GM12878 (cell line): ENCODE data around the gene TNF. TPM values are rescaled to one million over a fixed set of nuclear protein-coding genes. Genes with fewer than 3 reads are reported as not detected.

ENCODE experiments used
- ATF7 ChIP-seq: fragments of 450-650 bp; IDR thresholded peaks from 2 replicates; pipeline ENCODE4 v1.6.1; 2016; ENCODE audit warnings: low read depth, mild to moderate bottlenecking
- BCL11A ChIP-seq: IDR thresholded peaks from 2 replicates; pipeline ENCODE4 v1.6.1; 2011; ENCODE audit warnings: low read depth, low read length
- BMI1 ChIP-seq: fragments of 450-650 bp; IDR thresholded peaks from 2 replicates; pipeline ENCODE4 v1.6.1; 2016; ENCODE audit warnings: mild to moderate bottlenecking, moderate library complexity, borderline replicate concordance
- CBX5 ChIP-seq: sonication (generic); IDR thresholded peaks from 2 replicates; pipeline ENCODE4 v1.6.1; 2016; ENCODE audit warnings: low read depth, moderate library complexity, mild to moderate bottlenecking, inconsistent platforms
- CREB1 ChIP-seq: IDR thresholded peaks from 2 replicates; pipeline ENCODE4 v1.6.1; 2012; ENCODE audit warnings: low read depth, mild to moderate bottlenecking, inconsistent platforms
- EED ChIP-seq: sonication (generic); IDR thresholded peaks from 2 replicates; pipeline ENCODE4 v1.6.1; 2016; ENCODE audit warnings: antibody characterized with exemption, low read depth
- MYC ChIP-seq: IDR thresholded peaks from 2 replicates; pipeline ENCODE4 v1.6.1; 2011; ENCODE audit warnings: mild to moderate bottlenecking, low read length, moderate library complexity, inconsistent platforms; ENCODE audit not compliant: insufficient read depth, insufficient replicate concordance, insufficient read length, severe bottlenecking
- NR2C1 ChIP-seq: fragments of 450-650 bp; IDR thresholded peaks from 2 replicates; pipeline ENCODE4 v1.6.1; 2017; ENCODE audit warnings: antibody characterized with exemption, mild to moderate bottlenecking, moderate library complexity
- POU2F2 ChIP-seq: IDR thresholded peaks from 3 replicates; pipeline ENCODE4 v1.6.1; 2011; ENCODE audit warnings: low read depth, mild to moderate bottlenecking, low read length, borderline replicate concordance
- RAD51 ChIP-seq: fragments of 450-650 bp; IDR thresholded peaks from 2 replicates; pipeline ENCODE4 v1.6.1; 2016; ENCODE audit warnings: moderate library complexity, mild to moderate bottlenecking, inconsistent platforms
- RB1 ChIP-seq: fragments of 450-650 bp; formaldehyde crosslinking; IDR thresholded peaks from 2 replicates; pipeline ENCODE4 v1.6.1; 2017; ENCODE audit warnings: mild to moderate bottlenecking, borderline replicate concordance
- SMARCA5 ChIP-seq: fragments of 450-650 bp; IDR thresholded peaks from 2 replicates; pipeline ENCODE4 v1.6.1; 2017; ENCODE audit warnings: mild to moderate bottlenecking
- TAF1 ChIP-seq: IDR thresholded peaks from 2 replicates; pipeline ENCODE4 v1.6.1; 2011; ENCODE audit warnings: mild to moderate bottlenecking, low read depth, low read length, borderline replicate concordance
- TARDBP ChIP-seq: IDR thresholded peaks from 2 replicates; pipeline ENCODE4 v1.6.1; 2016; ENCODE audit warnings: borderline replicate concordance
- ZBED1 ChIP-seq: IDR thresholded peaks from 2 replicates; pipeline ENCODE4 v1.6.1; 2016; ENCODE audit warnings: borderline replicate concordance
- ZNF207 ChIP-seq: fragments of 450-650 bp; IDR thresholded peaks from 2 replicates; pipeline ENCODE4 v1.6.1; 2014; ENCODE audit warnings: antibody characterized with exemption, mild to moderate bottlenecking, borderline replicate concordance
- polyA plus RNA-seq, 11 experiments: library from polyadenylated mRNA; depleted of rRNA in 4 of 11; unstranded in 6 of 11; stranded (reverse) in 5 of 11; fragments of >200 nt; fragmentation: Nextera tagmentation in 4 of 11; fragmentation: Illumina TruSeq in 1 of 11; extraction: Ambion mirVana in 4 of 11; extraction: Trizol in 1 of 11; gene quantifications; 1 replicate in 1 of 11; 2 replicates in 10 of 11; pipeline versions ENCODE4 v1.2.1 to v1.2.3, GENCODE V29; 2011 to 2016; ENCODE audit warnings: inconsistent platforms in 2 of 11, missing spikeins in 2 of 11, low read depth in 1 of 11
- total RNA-seq, 4 experiments: library from RNA; depleted of rRNA in 3 of 4; stranded (reverse); fragments of >200 nt in 3 of 4; fragmentation: Illumina TruSeq in 1 of 4; extraction: Trizol in 1 of 4; gene quantifications; 2 replicates each; pipeline versions ENCODE4 v1.2.1 to v1.2.3, GENCODE V29; 2013 to 2021
- TF ChIP-seq, protein P1 (sequence below): fragments of 450-650 bp; IDR thresholded peaks from 2 replicates; pipeline ENCODE4 v1.6.1; 2016; ENCODE audit warnings: mild to moderate bottlenecking
- TF ChIP-seq, protein P2 (sequence below): fragments of 450-650 bp; IDR thresholded peaks from 2 replicates; pipeline ENCODE4 v1.6.1; 2018; ENCODE audit warnings: mild to moderate bottlenecking, low read depth, moderate library complexity; ENCODE audit not compliant: partially characterized antibody
- TF ChIP-seq, protein P3 (sequence below): fragments of 450-650 bp; formaldehyde crosslinking; IDR thresholded peaks from 2 replicates; pipeline ENCODE4 v1.5.0; 2022; ENCODE audit warnings: mild to moderate bottlenecking, missing genetic modification characterization

TNF gene
- total and polyA plus RNA-seq, 10 of the 15 experiments (the other 5 are each of a cell fraction or from before 2014, with no cell fraction given): 18.0 to 94.8 (median 61.9) TPM

DNA sequence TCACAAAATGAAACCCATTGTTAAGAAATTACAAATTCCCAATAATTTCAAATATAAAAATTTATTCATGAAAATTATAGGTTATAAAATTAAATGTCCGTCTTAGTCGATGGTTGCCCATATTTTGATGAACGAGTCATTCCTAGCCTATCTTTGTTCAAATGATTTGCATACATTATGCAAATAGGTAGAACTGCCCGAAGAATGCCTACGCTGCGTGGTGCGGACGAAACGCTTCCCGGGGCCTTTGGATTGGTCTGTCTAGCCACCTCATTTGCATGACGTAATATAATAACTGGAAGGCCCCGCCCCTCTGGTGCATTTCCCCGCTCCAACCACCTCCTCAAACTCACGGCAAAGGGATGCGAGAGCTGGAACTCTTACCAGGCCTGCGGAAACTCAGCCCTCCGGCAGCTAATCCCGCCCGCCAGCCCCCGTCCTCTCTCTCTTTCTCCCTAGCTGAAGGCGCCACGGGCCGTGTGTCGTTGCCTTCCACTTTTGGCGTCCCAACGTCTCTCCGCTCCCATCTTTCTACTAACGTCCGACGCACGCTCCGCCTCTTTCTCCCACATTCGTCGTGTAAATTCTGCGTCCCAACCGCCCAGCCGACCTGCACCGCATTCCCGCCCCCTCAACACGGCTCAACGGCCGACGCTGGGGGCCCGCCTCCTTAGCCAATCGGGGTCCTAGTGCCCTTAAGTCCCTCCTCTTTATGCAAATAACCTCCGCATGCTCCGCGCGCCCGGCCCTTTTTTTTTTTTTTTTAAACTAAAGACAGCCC lies 44.6 kb downstream of the TNF start (continued):
- TF ChIP-seq RB1 (peak; percentile 57; the same call in 1 of the 2 replicates), EED (peak; percentile 69), CBX5 (0 out of 2 replicates have a peak, but pooled peaks have one; percentile 16), MYC (no peak), ZBED1 (no peak), TARDBP (0 out of 2 replicates have a peak, but pooled peaks have one; percentile 55), NR2C1 (no peak), ATF7 (peak; percentile 100), POU2F2 (peak; percentile 99), ZNF207 (peak; percentile 97; the same call in 1 of the 2 replicates), BMI1 (no peak), RAD51 (0 out of 2 replicates have a peak, but pooled peaks have one; percentile 19), SMARCA5 (no peak; the same call in 1 of the 2 replicates), CREB1 (peak; percentile 95), BCL11A (no peak; the same call in 1 of the 2 replicates), TAF1 (peak; percentile 79; the same call in 1 of the 2 replicates)
- TF ChIP-seq, protein P1, sequence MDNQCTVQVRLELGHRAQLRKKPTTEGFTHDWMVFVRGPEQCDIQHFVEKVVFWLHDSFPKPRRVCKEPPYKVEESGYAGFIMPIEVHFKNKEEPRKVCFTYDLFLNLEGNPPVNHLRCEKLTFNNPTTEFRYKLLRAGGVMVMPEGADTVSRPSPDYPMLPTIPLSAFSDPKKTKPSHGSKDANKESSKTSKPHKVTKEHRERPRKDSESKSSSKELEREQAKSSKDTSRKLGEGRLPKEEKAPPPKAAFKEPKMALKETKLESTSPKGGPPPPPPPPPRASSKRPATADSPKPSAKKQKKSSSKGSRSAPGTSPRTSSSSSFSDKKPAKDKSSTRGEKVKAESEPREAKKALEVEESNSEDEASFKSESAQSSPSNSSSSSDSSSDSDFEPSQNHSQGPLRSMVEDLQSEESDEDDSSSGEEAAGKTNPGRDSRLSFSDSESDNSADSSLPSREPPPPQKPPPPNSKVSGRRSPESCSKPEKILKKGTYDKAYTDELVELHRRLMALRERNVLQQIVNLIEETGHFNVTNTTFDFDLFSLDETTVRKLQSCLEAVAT: peak; percentile 84
- TF ChIP-seq, protein P2, sequence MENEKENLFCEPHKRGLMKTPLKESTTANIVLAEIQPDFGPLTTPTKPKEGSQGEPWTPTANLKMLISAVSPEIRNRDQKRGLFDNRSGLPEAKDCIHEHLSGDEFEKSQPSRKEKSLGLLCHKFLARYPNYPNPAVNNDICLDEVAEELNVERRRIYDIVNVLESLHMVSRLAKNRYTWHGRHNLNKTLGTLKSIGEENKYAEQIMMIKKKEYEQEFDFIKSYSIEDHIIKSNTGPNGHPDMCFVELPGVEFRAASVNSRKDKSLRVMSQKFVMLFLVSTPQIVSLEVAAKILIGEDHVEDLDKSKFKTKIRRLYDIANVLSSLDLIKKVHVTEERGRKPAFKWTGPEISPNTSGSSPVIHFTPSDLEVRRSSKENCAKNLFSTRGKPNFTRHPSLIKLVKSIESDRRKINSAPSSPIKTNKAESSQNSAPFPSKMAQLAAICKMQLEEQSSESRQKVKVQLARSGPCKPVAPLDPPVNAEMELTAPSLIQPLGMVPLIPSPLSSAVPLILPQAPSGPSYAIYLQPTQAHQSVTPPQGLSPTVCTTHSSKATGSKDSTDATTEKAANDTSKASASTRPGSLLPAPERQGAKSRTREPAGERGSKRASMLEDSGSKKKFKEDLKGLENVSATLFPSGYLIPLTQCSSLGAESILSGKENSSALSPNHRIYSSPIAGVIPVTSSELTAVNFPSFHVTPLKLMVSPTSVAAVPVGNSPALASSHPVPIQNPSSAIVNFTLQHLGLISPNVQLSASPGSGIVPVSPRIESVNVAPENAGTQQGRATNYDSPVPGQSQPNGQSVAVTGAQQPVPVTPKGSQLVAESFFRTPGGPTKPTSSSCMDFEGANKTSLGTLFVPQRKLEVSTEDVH: peak; percentile 82
- TF ChIP-seq, protein P3, sequence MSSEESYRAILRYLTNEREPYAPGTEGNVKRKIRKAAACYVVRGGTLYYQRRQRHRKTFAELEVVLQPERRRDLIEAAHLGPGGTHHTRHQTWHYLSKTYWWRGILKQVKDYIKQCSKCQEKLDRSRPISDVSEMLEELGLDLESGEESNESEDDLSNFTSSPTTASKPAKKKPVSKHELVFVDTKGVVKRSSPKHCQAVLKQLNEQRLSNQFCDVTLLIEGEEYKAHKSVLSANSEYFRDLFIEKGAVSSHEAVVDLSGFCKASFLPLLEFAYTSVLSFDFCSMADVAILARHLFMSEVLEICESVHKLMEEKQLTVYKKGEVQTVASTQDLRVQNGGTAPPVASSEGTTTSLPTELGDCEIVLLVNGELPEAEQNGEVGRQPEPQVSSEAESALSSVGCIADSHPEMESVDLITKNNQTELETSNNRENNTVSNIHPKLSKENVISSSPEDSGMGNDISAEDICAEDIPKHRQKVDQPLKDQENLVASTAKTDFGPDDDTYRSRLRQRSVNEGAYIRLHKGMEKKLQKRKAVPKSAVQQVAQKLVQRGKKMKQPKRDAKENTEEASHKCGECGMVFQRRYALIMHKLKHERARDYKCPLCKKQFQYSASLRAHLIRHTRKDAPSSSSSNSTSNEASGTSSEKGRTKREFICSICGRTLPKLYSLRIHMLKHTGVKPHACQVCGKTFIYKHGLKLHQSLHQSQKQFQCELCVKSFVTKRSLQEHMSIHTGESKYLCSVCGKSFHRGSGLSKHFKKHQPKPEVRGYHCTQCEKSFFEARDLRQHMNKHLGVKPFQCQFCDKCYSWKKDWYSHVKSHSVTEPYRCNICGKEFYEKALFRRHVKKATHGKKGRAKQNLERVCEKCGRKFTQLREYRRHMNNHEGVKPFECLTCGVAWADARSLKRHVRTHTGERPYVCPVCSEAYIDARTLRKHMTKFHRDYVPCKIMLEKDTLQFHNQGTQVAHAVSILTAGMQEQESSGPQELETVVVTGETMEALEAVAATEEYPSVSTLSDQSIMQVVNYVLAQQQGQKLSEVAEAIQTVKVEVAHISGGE (CRISPR knock-in tag): peak; percentile 31; the same call in 1 of the 2 replicates
